Measurements from ENCODE around the gene SAT1. TPM values are rescaled to one million over a fixed set of nuclear protein-coding genes. Genes with fewer than 3 reads are reported as not detected.

SAT1 gene
- total RNA-seq, 1 experiment from 2014 or later: 55.2 TPM

DNA sequence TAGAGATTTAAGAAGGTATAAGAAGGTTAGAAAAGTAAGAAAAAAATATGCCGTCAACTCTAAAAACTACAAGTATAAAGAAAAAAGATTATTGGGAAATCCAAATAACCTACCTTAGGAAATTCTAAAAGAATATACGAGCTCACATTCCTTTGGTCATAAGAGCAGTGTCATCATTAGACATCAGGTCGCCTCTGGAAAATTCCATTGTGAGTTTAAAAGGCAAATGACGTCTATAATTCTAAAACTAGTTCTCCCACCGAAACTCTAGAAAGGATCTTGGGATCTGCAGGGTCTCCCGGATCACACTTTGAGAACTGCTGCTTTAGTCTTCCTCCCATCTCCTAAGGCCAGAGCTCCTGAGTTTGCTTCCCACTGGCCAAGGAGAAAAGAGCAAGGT lies 518 bp upstream of the SAT1 start:
- H2AFZ ChIP-seq (ENCODE audit: low read length): no peak overlapping the region
- no peaks in the 10 kb centered on the region for H3K79me1 ChIP-seq (ENCODE audit: insufficient read depth, low read depth, low read length, poor library complexity, severe bottlenecking)
- no CpG with 5 or more reads among the region's 6 CpGs for WGBS (ENCODE audit: extremely low coverage, insufficient read length, low lambda C conversion rate)
- H4K20me1 ChIP-seq (ENCODE audit: control insufficient read depth, insufficient read depth, insufficient read length): no peaks in the 10 kb centered on the region
- no peak overlapping the region for H4K91ac ChIP-seq (ENCODE audit: insufficient read length, low read depth, low read length)
- Mint-ChIP-seq H3K4me1 (peaks cover 20 to 21% of the 10 kb centered on the region in 2 experiments), H3K4me3 (peak overlapping the region; percentile 97 to 98; a peak in 4 of 5 replicates), H3K36me3 (ENCODE audit: insufficient read depth in 1 of 3, low read depth in 3 of 3) (peaks cover 8 to 24% (median 24%) of the 10 kb centered on the region in 3 experiments; a peak in 6 of 7 replicates), H3K27me3 (ENCODE audit: low read depth) (no peaks in the 10 kb centered on the region), H3K9me3 (no peaks in the 10 kb centered on the region), H3K27ac (peak overlapping the region; percentile 71 to 97 (median 84); a peak in 5 of 7 replicates)
- H2BK15ac ChIP-seq (ENCODE audit: low read depth, low read length): no peak overlapping the region
- H3K27me3 ChIP-seq (ENCODE audit: insufficient read depth, low read length): no peaks in the 10 kb centered on the region
- H3K9me3 ChIP-seq (ENCODE audit: control insufficient read depth, low read depth, low read length): no peaks in the 10 kb centered on the region
- no peak overlapping the region for H2BK12ac ChIP-seq (ENCODE audit: insufficient read length, low read depth, low read length)
- H3K27ac ChIP-seq (ENCODE audit: insufficient read length, low read depth, low read length): no peak overlapping the region
- no peak overlapping the region for H3K18ac ChIP-seq (ENCODE audit: insufficient read length, low read depth, low read length)
- H2AK5ac ChIP-seq (ENCODE audit: insufficient read length, low read length): no peak overlapping the region
- no peaks in the 10 kb centered on the region for H3K79me2 ChIP-seq (ENCODE audit: insufficient read depth, low read length)
- TF ChIP-seq CTCF (conservative IDR thresholded peaks at IDR 0.05): no peak
- H3K23ac ChIP-seq (ENCODE audit: insufficient read length, low read depth, low read length): no peak overlapping the region
- H3K14ac ChIP-seq (ENCODE audit: insufficient read depth, low read length): no peak overlapping the region
- no peak overlapping the region for H3K4ac ChIP-seq (ENCODE audit: low read depth, low read length)
- H3T11ph ChIP-seq (ENCODE audit: low read length): no peak overlapping the region
- H3K56ac ChIP-seq (ENCODE audit: insufficient read length, low read depth, low read length): no peak overlapping the region
- H3K4me2 ChIP-seq (ENCODE audit: insufficient read depth, insufficient read length, low read length): no peak overlapping the region
- H2BK120ac ChIP-seq (ENCODE audit: low read depth, low read length, poor library complexity, severe bottlenecking): no peak overlapping the region
- H3K4me1 ChIP-seq (ENCODE audit: insufficient read depth, low read length): no peaks in the 10 kb centered on the region
- no peak overlapping the region for H4K5ac ChIP-seq (ENCODE audit: insufficient read length, low read depth, low read length)
- H2BK5ac ChIP-seq (ENCODE audit: insufficient read length, low read length): no peak overlapping the region
- DNase-seq: no peak
- H4K8ac ChIP-seq (replicated peaks; ENCODE audit: insufficient read length, low read depth, low read length): no peak overlapping the region
- H3K9ac ChIP-seq (ENCODE audit: extremely low read depth, insufficient read length, low read length): no peak overlapping the region
- H2BK20ac ChIP-seq (ENCODE audit: low read depth, low read length, poor library complexity, severe bottlenecking): no peak overlapping the region
- peaks cover 3% of the 10 kb centered on the region for H3K23me2 ChIP-seq (ENCODE audit: insufficient read length, low read depth, low read length, poor library complexity, severe bottlenecking)

Data from H9 (cell line).